GM19193 (cell line): ENCODE results near the gene CRADD.

Experiments
- POLR2A ChIP-seq: IDR thresholded peaks from 4 replicates; pipeline ENCODE4 v1.6.1; 2011; ENCODE audit not compliant: insufficient read depth, insufficient read length; ENCODE audit errors: extremely low read depth

The CRADD gene

GRCh38 chr12:93749515-93749914 lies 72.3 kb downstream of the CRADD start:
- no peak for TF ChIP-seq POLR2A

- TF ChIP-seq POLR2A = no peak
Measured at GRCh38 chr12:93750056-93750455, 72.9 kb downstream of the CRADD start.

- TF ChIP-seq POLR2A = no peak
Measured at GRCh38 chr12:93751864-93752610, 74.9 kb downstream of the CRADD start.

GRCh38 chr12:93753285-93753684 lies 76.1 kb downstream of the CRADD start:
- no peak for TF ChIP-seq POLR2A

- no peak for TF ChIP-seq POLR2A
Measured at GRCh38 chr12:93753838-93754429, 76.8 kb downstream of the CRADD start.

GRCh38 chr12:93756288-93756687 lies 79.1 kb downstream of the CRADD start:
- TF ChIP-seq POLR2A = no peak

DNA sequence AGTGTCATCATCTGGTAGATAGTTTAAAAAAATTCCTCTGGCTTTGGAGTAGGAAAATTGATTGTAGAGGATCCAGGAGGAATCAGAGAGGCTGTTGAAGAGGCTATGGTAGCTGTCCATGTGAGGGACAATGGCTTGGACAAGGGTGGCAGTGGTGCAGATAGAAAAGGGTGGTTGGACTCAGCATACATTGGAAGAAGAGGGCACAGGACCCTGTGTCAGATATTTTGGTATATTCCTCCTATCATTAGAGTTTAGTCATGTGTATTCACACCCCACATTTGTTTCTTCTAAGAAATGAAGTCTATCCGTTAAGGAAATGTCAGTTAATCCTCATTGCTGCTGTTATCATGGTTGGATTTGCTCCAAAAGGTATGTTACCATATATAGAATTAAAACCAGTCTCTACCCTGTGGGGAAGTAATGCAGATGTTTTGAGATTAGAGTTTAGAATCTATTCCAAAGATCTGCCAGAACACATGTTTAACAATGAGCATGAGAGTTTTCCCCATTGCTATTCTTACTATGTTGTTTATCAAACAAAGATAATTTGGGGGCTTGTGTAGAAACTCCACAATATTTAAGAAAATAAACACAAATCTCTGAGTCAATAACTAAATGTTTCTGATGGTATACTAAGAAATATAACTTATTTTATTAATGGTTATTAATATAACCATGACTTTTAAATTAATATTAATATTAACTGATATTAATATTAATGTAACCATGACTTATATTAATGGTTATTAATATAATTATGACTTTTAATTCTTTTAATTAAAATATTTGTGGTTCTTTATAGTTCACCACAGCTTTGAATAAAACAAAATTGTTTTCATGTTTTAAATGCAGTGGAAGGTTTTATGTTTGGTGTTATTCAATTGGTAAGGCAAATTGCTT lies 80.9 kb downstream of the CRADD start:
- no peak for TF ChIP-seq POLR2A

DNA sequence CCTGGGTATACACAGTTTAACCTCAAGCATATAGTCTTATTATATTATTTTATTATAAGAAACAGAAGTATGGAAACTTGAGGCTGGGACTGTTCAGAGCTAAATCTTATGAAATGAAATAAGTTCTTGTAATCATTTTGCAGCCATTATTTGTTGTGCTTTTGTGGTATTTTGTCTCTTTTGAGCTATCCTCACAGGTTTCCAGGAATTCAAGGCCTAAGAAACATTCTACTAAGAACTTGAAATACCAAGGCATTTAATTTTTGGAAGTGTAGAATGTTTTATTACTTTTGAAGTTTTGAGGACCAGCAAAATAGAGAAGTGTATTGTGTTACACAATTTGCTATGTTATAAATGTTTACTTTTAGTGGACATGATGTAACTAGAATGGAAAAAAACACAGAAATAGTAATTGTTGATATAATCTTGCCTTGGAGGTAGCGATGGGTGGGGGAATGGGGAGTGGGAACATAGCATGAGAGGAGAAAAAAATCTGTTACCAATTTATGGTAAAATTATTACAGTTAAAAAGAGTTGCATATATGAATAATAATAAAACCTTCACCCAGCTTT lies 81.7 kb downstream of the CRADD start:
- no peak for TF ChIP-seq POLR2A

DNA sequence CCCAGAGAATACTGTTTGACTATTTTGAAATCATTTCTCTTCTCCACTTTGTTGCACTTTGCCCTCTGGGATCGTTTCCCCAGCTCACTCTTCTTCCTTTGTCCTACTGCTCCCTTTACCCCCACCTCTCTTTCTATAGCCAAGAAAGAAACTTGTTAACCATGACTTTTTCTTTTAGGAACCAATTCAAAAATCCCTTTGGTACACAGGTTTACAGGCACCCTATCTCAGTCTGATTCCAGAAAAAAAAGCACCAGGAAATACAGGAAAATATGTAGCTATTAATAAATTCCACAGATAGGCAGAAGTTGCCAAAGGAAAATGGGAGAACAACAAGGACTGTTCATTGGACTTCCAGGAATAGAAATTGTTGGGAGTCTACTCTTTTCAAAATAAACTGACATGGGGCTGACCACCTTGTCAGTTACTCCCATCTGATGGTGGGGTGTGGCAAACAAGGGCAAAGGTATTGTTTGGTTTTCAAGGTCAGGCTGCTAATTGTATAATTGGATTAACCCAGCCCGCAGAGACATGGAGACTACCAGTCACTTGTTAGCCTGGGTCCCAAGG lies 82.4 kb downstream of the CRADD start:
- TF ChIP-seq POLR2A = no peak

DNA sequence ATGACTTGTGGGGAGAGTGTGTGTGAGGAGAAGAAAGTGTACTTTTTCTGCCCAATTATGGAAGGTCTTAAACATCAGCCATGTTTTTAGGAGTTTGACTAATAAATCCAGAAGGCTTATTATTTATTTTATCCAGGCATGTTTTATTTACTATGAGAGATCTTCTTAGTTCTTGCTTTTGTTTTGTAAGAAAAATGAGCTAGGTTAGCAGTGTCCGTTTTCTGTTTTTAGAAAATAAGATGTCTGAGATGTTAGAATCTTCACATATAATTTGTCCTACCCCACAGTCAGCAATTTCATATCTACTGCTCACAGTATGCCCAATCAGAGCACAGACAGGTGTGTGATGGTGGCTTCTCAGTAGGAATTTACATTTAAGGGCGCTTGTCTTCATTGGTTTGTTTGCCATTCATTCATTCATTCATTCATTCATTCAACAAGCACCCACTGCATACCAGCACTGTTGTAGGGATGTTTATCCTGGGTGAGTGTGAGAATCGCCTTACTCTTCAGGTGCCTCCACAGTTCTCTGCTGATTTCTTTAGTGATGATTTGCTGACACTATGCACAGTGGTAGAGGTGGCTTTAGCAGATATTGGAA lies 83.2 kb downstream of the CRADD start:
- TF ChIP-seq POLR2A = no peak

DNA sequence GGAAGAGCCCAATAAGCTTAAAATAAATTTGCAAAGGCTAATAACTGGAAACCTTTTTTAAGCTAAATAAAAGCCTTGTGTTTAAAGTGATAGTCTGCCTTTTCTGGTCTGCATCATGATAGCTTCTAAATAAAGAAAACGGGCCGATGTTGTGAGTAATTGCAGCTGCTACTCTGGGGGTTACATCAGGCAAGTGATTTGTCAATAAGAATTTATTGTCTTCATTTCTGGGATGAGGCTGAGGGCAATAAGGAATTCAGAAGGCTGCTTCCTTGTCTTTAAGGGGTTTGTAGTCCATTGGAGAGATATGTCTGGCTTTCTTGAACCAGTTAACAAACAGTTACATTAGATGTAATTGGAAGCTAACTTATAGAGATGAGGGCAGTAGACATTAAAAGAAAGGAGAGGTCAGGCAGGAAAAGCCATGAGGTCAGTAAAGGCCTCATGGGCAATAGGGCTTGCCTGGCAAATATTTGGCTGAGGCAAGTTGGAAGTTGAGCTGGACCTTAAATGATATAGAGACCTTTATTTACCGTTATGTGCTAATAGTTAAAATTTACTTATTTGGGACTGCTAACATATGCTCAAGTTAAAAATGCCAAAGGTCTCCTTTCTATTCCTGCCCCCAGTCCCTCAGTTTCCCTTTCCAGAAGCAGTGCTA lies 85.0 kb downstream of the CRADD start:
- no peak for TF ChIP-seq POLR2A

DNA sequence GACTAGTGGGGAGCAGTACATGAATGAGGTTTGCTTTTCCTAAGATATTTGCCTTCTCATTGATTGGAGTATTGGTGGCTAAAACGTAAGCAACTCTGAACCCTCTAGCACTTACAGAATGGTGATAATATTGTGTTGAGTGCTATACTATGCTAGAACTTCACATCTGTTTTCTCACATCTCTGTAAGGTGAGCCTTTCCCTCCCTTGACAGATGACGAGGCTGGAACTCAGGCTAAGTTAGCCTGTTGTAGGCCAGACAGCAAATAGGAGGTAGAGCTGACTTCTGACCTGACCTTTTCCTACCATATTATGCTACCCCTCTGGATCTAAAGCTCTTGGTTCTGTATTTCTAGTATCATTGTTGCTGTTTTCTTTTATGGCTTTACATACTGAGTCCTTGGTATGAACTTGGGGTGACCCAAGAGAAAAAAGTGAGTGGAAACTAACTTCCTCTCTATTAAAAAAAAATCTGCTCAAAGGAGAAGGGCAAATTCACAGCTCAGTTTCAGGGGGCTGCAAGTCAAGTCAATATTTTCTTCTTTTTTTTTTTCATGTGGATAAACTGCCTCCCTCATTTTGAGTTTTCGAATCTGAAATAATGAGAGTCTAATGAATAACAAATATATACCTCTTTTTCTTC lies 85.9 kb downstream of the CRADD start:
- TF ChIP-seq POLR2A = no peak

GRCh38 chr12:93763746-93764147 lies 86.6 kb downstream of the CRADD start:
- TF ChIP-seq POLR2A = no peak
